Keratinocyte (primary cell): ENCODE measurements around the gene NIT2.

Experiments used
- CTCF ChIP-seq, 3 experiments: IDR thresholded peaks in 1 of 3; conservative IDR thresholded peaks in 1 of 3; optimal IDR thresholded peaks in 1 of 3; 2 replicates in 2 of 3; 3 replicates in 1 of 3; pipeline versions ENCODE3 to v1.5.1; 2011; ENCODE audit warnings: low read length in 3 of 3, mild to moderate bottlenecking in 3 of 3, moderate library complexity in 2 of 3, control low read depth in 1 of 3, inconsistent platforms in 1 of 3; ENCODE audit not compliant: insufficient read depth in 2 of 3; ENCODE audit errors: extremely low read depth in 1 of 3
- EZH2 ChIP-seq: IDR thresholded peaks from one replicate; pipeline ENCODE4 v1.6.1; 2012; ENCODE audit warnings: inconsistent platforms, mild to moderate bottlenecking, low read length, moderate library complexity

GRCh38 chr3:100402891-100403290, 68.3 kb downstream of the NIT2 start:
- TF ChIP-seq EZH2 (no peak), CTCF (optimal IDR thresholded peaks at IDR 0.05 in 1 of 3, IDR thresholded peaks at IDR 0.05 in 1 of 3, conservative IDR thresholded peaks at IDR 0.05 in 1 of 3; ENCODE audit: extremely low read depth in 1 of 3, insufficient read depth in 2 of 3, low read length in 3 of 3) (no peak)
